ENCODE results near the gene DNPEP. TPM values are rescaled to one million over a fixed set of nuclear protein-coding genes. Genes with fewer than 3 reads are reported as not detected.

The DNPEP gene
- total RNA-seq, 4 donors from 2014 or later, result 37.8 to 76.9 (median 59.2) TPM

DNA sequence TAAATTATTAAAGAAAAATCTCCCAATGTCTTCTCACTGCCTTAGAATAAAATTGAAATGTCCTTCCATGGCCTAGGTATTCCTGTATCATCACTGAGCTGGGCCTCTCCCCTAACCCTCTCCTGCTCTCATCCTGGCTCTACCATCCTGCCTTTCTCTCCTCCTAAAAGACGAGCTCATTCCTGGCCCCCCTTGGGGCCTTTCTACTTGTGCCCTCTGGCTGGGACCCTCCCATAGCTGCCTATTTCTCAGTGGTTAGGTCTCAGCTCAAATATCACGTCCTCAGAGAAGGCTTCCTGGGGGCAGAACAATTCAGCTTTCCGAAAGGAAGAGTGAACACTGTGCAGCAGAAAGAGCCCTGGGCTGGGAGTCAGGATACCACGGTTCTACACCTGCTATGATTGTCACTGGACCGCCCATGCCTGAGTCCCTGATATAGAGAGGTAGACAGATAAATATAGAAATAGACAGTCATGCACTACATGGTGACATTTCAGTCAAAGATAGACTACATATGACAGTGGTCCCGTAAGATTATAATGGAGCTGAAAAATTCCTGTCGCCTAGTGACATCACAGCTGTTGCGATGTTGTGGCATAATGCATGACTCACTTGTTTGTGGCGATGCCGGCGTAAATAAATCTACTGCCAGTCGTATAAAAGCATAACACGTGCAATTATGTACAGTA is 9.4 kb downstream of the DNPEP start:
- no peak overlapping the region for H3K4me3 ChIP-seq
- WGBS, 2 donors (ENCODE audit: low coverage in 1 of 2), result 87 to 93% methylated on average over 12 of the region's 13 CpGs
- no peak for TF ChIP-seq POLR2AphosphoS5 (IDR thresholded peaks at IDR 0.05)
- no peak for TF ChIP-seq EP300 (IDR thresholded peaks at IDR 0.05)
- TF ChIP-seq, protein P1, sequence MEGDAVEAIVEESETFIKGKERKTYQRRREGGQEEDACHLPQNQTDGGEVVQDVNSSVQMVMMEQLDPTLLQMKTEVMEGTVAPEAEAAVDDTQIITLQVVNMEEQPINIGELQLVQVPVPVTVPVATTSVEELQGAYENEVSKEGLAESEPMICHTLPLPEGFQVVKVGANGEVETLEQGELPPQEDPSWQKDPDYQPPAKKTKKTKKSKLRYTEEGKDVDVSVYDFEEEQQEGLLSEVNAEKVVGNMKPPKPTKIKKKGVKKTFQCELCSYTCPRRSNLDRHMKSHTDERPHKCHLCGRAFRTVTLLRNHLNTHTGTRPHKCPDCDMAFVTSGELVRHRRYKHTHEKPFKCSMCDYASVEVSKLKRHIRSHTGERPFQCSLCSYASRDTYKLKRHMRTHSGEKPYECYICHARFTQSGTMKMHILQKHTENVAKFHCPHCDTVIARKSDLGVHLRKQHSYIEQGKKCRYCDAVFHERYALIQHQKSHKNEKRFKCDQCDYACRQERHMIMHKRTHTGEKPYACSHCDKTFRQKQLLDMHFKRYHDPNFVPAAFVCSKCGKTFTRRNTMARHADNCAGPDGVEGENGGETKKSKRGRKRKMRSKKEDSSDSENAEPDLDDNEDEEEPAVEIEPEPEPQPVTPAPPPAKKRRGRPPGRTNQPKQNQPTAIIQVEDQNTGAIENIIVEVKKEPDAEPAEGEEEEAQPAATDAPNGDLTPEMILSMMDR (IDR thresholded peaks at IDR 0.05), result no peak
- TF ChIP-seq POLR2A (IDR thresholded peaks at IDR 0.05), result no peak
- ATAC-seq, result no peak
- no peaks in the 10 kb centered on the region for H3K27me3 ChIP-seq
- H3K36me3 ChIP-seq, result peaks cover 0 to 100% of the 10 kb centered on the region in 2 donors
- no peaks in the 10 kb centered on the region for H3K4me1 ChIP-seq
- no peaks in the 10 kb centered on the region for H3K9me3 ChIP-seq
- no peak overlapping the region for H3K27ac ChIP-seq

DNA sequence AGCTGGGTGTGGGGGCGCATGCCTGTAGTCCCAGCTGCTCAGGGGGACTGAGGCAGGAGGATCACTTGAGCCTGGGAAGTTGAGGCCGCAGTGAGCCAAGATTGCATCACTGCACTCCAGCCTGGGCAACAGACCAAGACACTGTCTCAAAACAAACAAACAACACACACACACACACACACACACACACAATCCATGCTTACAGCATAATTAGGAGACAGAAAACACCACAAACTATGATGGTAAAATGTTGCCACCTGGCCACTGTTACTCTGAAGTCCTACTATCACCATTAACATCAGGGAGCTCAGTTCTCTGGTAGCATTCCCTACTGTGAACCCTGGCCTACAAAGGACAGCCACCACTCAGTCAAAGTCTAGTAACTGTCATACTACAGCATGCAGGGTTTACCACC is 18.3 kb downstream of the DNPEP start:
- H3K27ac ChIP-seq, result peak overlapping the region in 3 of 4 donors; percentile 33 to 73 (median 61)
- no peak overlapping the region for H3K4me3 ChIP-seq

DNA sequence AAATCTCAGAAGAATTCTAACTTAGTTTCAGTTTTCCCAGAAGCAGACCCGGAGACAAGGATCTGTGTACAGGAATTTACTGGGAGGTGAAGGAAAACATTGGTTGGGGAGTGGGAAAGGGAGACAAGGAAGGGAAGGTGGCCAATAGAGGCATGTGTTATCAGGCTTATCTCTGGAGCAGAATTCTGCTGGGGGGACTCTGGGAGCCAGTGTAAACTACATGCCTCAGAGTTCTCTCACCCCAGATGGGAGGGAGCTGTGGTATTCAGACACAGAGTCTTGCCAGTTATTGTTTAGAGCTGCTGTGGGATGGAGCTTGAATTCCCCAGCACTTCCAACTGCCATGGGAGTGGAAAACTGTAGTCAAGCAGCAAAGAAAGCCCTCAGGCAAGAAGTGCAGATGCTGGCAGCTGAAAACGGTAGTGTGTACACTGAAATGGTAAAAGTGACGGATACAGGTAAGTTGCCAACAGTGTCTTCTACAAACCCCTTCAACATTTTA is 19.0 kb downstream of the DNPEP start:
- Histone ChIP-seq H3K27me3 (no peaks in the 10 kb centered on the region), H3K27ac (peak overlapping the region in 3 of 4 donors; percentile 33 to 73 (median 61)), H3K36me3 (peaks cover 0 to 16% of the 10 kb centered on the region in 2 donors), H3K9me3 (no peaks in the 10 kb centered on the region), H3K4me1 (peaks cover 0 to 13% (median 4%) of the 10 kb centered on the region in 3 donors), H3K4me3 (no peak overlapping the region)
- peak; percentile 71 for ATAC-seq
- WGBS, 2 donors (ENCODE audit: low coverage in 1 of 2), result 29 to 31% methylated on average over 2 of the region's 3 CpGs
- no peak for TF ChIP-seq POLR2AphosphoS5 (IDR thresholded peaks at IDR 0.05)
- no peak for TF ChIP-seq EP300 (IDR thresholded peaks at IDR 0.05)
- no peak for TF ChIP-seq POLR2A (IDR thresholded peaks at IDR 0.05)
- TF ChIP-seq, protein P1 (IDR thresholded peaks at IDR 0.05), result no peak

More for the DNA sequence above, 18.3 kb downstream of the DNPEP start:
- peaks cover 0 to 13% (median 4%) of the 10 kb centered on the region in 3 donors for H3K4me1 ChIP-seq
- TF ChIP-seq, protein P1 (IDR thresholded peaks at IDR 0.05), result no peak
- TF ChIP-seq POLR2AphosphoS5 (IDR thresholded peaks at IDR 0.05) (no peak), POLR2A (IDR thresholded peaks at IDR 0.05) (no peak), EP300 (IDR thresholded peaks at IDR 0.05) (no peak)
- no peaks in the 10 kb centered on the region for H3K27me3 ChIP-seq
- WGBS, 2 donors (ENCODE audit: low coverage in 1 of 2), result 0 to 43% methylated on average over 1 to 2 of the region's 2 CpGs
- H3K9me3 ChIP-seq, result no peaks in the 10 kb centered on the region
- peak; percentile 66 for ATAC-seq
- peaks cover 0 to 23% of the 10 kb centered on the region in 2 donors for H3K36me3 ChIP-seq

DNA sequence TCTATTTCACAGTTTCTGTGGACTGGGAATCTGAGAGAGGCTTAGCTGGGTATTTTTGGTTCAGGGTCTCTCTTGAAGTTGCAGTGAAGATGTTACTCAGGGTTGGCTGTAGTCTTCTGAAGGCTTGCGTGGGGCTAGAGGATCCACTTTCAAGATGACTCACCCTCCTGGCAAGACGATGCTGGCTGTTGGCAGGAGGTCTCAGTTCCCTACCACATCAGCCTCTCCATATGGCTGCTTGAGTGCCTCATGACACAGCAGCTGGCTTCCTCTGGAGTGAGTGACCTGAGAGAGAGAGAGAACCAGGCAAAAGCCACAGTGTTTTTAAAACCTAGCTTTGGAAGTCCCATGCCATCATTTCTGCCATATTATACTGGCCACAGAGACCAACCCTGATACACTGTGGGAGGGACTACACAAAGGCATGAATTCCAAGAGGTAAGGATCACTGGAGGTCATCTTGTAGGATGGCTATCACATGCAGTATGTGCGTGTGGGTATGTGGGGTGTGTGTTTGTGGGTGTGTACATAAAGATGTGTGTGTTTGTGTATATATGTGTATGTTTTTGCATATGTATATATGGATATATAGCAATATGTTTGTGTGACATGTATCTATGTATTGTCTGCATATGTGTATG is 25.1 kb downstream of the DNPEP start:
- no peaks in the 10 kb centered on the region for H3K36me3 ChIP-seq
- H3K27ac ChIP-seq, result no peak overlapping the region
- H3K27me3 ChIP-seq, result peaks cover 23% of the 10 kb centered on the region
- peak; percentile 86 for ATAC-seq
- WGBS, 2 donors (ENCODE audit: low coverage in 1 of 2), result 39 to 80% methylated on average over 1 to 3 of the region's 3 CpGs
- H3K4me3 ChIP-seq, result no peak overlapping the region
- peaks cover 0 to 13% (median 9%) of the 10 kb centered on the region in 3 donors for H3K4me1 ChIP-seq
- no peaks in the 10 kb centered on the region for H3K9me3 ChIP-seq
- no peak for TF ChIP-seq POLR2AphosphoS5 (IDR thresholded peaks at IDR 0.05)
- no peak for TF ChIP-seq POLR2A (IDR thresholded peaks at IDR 0.05)

DNA sequence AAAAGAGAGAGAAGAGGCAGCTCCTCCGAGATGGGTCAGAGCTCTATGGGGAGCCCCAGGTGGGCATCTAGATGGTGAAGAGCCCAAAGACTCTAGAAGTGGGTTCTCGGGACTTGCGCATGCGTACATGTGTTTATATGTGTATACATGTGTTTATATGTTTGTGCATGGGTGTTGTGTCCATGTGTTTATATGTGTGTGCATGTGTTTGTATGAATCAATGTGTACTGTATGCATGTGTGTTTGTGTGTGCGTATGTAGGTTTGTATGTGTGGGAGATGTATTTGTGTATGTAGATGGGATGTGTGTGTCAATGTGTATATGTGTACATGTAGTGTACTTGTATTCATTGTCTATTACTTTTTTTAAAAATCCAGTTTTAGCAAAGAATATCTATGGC is 25.6 kb downstream of the DNPEP start:
- no peak for TF ChIP-seq POLR2AphosphoS5 (IDR thresholded peaks at IDR 0.05)
- TF ChIP-seq, protein P1 (IDR thresholded peaks at IDR 0.05), result no peak
- TF ChIP-seq POLR2A (IDR thresholded peaks at IDR 0.05), result no peak
- no peak for TF ChIP-seq EP300 (IDR thresholded peaks at IDR 0.05)
- no peaks in the 10 kb centered on the region for H3K9me3 ChIP-seq
- H3K27me3 ChIP-seq, result peaks cover 29% of the 10 kb centered on the region
- no peak overlapping the region for H3K27ac ChIP-seq
- no peak for ATAC-seq
- no peak overlapping the region for H3K4me3 ChIP-seq
- 89 to 92% methylated on average over 5 of the region's 5 CpGs for WGBS, 2 donors (ENCODE audit: low coverage in 1 of 2)
- no peaks in the 10 kb centered on the region for H3K36me3 ChIP-seq
- peaks cover 0 to 13% (median 9%) of the 10 kb centered on the region in 3 donors for H3K4me1 ChIP-seq
